Measurements from ENCODE around the gene IL23A.
"Not testable (repeated sequence)": the region's sequence is repeated elsewhere in the genome, so short reads cannot be mapped to it uniquely, and the experiment has no call there.

IL23A gene

DNA sequence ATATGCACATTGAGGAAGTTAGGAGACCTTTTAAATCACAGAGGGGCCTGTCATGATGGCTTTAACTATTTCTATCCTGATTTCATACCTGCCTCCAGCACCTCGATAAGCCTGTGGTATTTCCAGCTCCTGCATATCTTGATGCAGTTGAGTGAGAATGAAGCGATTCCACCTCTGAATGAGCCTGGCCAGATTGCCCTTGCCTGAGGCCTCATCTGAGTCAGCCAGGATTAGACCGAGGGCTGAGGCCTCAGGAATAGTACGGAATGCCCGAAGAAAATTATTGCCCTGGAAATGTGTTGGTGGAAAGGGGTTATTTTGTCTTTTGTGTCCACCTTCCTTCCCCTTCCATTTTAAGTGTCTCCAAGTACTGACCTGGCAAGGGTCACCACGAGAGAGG, 14.5 kb upstream of the IL23A start:
- H3K4me2 ChIP-seq, result no peak overlapping the region
- no peak overlapping the region for H3K4me3 ChIP-seq
- H3K36me3 ChIP-seq, result peaks cover 91% of the 10 kb centered on the region
- H3K27me3 ChIP-seq, result no peaks in the 10 kb centered on the region
- peaks cover 16% of the 10 kb centered on the region for H3K4me1 ChIP-seq
- no peak for TF ChIP-seq Cebpa-rat (IDR thresholded peaks at IDR 0.05)
- H3K9me3 ChIP-seq, result no peaks in the 10 kb centered on the region
- H4K20me1 ChIP-seq, result no peaks in the 10 kb centered on the region
- no peak overlapping the region for H3K27ac ChIP-seq
- H3K9ac ChIP-seq, result no peak overlapping the region

DNA sequence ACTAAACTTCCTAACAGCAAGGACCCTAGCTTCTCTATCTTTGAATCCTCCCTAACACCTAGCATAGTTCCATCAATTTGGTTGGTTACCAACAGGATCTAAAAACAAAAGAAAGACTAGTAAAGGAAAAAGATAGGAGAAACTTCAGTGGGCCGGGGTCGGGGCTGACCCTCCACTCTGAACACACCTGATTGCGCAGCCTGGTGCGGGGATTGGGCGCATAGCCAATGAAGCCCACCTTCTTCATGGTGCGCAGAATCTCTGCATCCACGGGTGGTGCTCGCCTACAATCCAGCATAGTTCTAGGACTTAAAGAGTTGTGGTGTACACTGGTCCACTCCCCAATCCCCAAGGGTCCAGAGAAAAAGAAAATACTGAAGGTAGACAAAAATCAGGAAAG, 12.6 kb upstream of the IL23A start:
- Histone ChIP-seq H3K27me3 (no peaks in the 10 kb centered on the region), H4K20me1 (no peaks in the 10 kb centered on the region), H3K9me3 (no peaks in the 10 kb centered on the region), H3K27ac (no peak overlapping the region; the same call in 1 of the 2 replicates), H3K4me3 (no peak overlapping the region), H3K36me3 (peaks cover 73% of the 10 kb centered on the region), H3K4me1 (peaks cover 16% of the 10 kb centered on the region), H3K9ac (no peak overlapping the region; the same call in 1 of the 2 replicates), H3K4me2 (peak overlapping the region; percentile 63)
- no peak for TF ChIP-seq Cebpa-rat (IDR thresholded peaks at IDR 0.05)

DNA sequence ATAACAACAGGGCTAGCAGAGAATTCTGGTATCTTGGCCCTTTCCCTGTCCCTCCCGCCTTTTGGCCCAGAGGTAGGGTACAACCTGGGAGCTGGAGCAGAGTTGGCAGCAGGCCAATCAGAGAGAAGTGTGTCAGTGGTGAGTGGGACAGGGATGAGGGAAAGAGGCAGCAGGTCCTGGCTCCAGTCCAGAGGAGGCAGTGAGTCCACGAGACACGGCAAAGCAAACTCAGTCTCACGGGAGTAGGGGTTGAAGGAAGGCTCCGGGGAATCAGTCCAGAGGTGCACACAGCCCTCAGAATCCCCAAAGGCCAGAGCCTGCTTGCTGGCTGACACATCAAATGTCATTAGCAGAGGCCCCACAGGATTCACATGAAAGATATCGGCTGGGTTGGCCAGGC, 12.2 kb upstream of the IL23A start:
- peak overlapping the region; percentile 63 for H3K4me2 ChIP-seq
- H3K36me3 ChIP-seq, result peaks cover 71% of the 10 kb centered on the region
- TF ChIP-seq Cebpa-rat (IDR thresholded peaks at IDR 0.05), result no peak

DNA sequence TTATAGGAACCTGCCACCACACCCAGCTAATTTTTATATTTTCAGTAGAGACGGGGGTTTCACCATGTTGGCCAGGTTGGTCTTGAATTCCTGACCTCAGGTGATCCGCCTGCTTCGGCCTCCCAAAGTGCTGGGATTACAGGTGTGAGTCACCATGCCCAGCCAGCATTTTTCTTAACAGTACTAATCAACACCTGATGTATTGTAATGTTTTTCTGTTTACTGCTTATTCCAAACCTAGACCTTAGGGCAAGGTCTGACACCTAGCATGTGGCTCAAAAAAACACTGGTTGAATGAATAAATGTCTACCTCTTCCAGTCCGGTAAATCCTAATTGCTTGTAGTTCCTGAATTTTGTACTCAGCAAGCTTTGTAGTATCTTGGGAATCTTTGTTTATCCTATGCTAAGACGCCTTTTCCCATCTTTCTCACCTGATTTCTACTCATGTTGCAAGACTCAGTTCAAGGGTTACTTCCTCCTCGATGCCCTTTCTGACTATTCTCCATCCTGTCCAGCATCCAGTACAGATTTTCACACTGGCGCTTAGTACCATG, 7.7 kb upstream of the IL23A start:
- H3K27ac ChIP-seq, result no peak overlapping the region
- no peak overlapping the region for H3K4me3 ChIP-seq
- no peaks in the 10 kb centered on the region for H3K27me3 ChIP-seq
- H3K4me1 ChIP-seq, result peaks cover 35% of the 10 kb centered on the region
- no peaks in the 10 kb centered on the region for H4K20me1 ChIP-seq
- H3K9me3 ChIP-seq, result no peaks in the 10 kb centered on the region
- H3K9ac ChIP-seq, result no peak overlapping the region
- H3K4me2 ChIP-seq, result no peak overlapping the region
- H3K36me3 ChIP-seq, result peaks cover 28% of the 10 kb centered on the region
- TF ChIP-seq Cebpa-rat (IDR thresholded peaks at IDR 0.05), result no peak

More for the DNA sequence above, 12.2 kb upstream of the IL23A start:
- no peaks in the 10 kb centered on the region for H3K27me3 ChIP-seq
- H3K9ac ChIP-seq, result peak overlapping the region; percentile 51
- no peaks in the 10 kb centered on the region for H3K9me3 ChIP-seq
- peak overlapping the region; percentile 35 for H3K27ac ChIP-seq
- no peak overlapping the region for H3K4me3 ChIP-seq
- H3K4me1 ChIP-seq, result peaks cover 16% of the 10 kb centered on the region
- H4K20me1 ChIP-seq, result no peaks in the 10 kb centered on the region

DNA sequence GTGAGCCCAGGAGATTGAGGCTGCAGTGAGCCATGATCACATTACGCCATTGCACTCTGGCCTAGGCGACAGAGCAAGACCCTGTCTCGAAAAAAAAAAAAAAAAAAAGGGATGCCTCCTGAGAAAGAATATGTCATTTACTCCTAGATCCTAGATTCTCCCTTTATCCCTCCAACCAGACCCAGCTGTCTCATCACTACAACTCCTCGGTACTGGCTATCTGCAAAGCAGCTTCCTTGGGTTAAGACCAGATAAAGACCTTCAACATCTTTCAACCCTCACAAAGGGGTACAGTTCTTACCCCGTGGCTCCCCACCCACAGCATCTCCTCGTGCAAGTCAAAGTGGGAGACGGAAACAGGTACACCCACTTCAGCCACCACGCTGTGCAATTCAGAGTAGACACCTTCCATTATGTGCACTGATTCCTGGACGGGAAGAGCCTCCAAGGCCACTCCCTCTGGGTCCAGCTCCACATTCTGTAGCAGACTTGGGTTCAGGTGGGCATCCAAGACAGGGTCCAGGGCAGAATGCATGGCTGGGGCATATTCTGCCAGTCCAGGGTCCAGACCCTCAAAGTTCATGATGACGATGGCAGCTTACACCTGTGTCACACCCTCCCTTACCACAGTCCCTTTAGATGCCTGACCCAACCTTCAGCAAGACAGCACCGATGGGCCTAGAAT, 6.0 kb upstream of the IL23A start:
- Histone ChIP-seq H4K20me1 (no peaks in the 10 kb centered on the region), H3K27me3 (no peaks in the 10 kb centered on the region), H3K4me3 (peak overlapping the region; percentile 73), H3K4me1 (peaks cover 26% of the 10 kb centered on the region), H3K9ac (peak overlapping the region; percentile 84), H3K9me3 (no peaks in the 10 kb centered on the region), H3K36me3 (peaks cover 11% of the 10 kb centered on the region; the same call in 1 of the 2 replicates), H3K4me2 (peak overlapping the region; percentile 98), H3K27ac (peak overlapping the region; percentile 90)
- no peak for TF ChIP-seq Cebpa-rat (IDR thresholded peaks at IDR 0.05)

DNA sequence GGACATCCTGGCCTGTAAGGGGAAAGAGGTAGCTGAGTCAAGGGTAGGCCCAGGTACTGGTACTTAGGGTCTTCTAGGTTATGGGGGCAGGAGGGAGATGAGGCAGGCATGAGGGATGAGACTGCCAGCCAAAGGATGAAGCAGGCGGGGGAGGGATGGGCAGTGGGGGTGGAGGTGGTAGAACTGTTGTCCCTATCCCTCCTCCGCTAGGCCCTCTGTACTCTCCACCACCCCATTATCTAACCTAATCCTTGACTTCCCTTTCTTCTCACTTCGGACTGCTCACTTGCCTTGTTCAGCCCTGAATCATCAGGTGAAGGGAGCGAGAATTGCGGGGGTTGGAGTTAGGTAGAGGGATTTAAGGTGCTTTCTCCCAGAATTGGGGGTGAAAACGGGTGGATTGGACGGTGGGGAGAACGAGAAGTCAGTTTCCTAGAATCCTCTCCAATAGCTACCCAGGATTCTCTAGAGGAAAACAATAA, 5.4 kb upstream of the IL23A start:
- H3K9me3 ChIP-seq, result no peaks in the 10 kb centered on the region
- no peak for TF ChIP-seq Cebpa-rat (IDR thresholded peaks at IDR 0.05)
- H3K27me3 ChIP-seq, result no peaks in the 10 kb centered on the region
- H3K9ac ChIP-seq, result peak overlapping the region; percentile 84
- no peaks in the 10 kb centered on the region for H4K20me1 ChIP-seq
- peak overlapping the region; percentile 73 for H3K4me3 ChIP-seq
- H3K4me1 ChIP-seq, result peaks cover 25% of the 10 kb centered on the region
- H3K27ac ChIP-seq, result peak overlapping the region; percentile 90
- H3K36me3 ChIP-seq, result peaks cover 6% of the 10 kb centered on the region; the same call in 1 of the 2 replicates
- H3K4me2 ChIP-seq, result peak overlapping the region; percentile 98

DNA sequence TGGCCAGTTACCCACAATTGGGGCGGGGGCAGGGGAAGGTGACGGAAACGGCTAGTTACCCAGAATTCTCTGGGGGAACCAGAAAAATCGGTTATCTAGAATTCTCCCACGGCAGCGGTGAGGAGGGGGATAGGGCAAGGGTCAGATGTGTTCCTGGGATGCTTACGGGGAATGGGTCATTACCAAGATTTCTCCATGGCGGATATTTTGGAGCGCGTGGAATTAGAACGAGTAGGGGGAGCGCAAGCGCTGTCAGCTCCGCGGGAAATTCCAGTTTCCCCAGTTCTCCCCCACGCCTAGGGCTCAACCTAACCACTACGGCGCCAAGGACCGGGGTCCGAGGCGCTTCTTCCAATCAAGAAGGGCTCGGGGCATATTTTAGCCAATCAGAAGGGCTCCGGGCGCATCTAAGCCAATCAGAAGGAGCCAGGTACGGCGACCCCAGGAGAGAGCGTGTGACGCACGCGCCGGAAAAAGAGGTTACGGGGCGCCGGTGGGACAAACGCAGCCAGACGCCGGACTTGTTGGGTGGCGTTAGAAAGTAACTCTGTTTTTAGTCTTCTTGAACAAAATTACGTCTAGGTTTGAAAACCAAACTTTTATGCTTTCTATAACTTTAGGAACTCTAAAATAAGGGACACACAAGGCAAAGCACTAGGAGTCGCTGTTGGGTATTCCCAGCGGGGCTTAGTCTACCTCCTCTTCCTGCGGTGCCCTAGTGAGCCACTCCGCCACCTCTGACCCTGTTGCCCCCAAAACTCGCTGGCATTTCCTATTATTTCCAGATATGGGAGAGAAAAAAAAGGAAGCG, 4.8 kb upstream of the IL23A start, which contains the start of gene PAN2:
PAN2 (minus strand) TSS at position 322 of the 811 bp plus-strand sequence. CDS start 906 bp downstream, outside the sequence.
- H3K27ac ChIP-seq, result peak within 1 kb of the TSS; percentile 90
- peak within 1 kb of the TSS; percentile 98 for H3K4me2 ChIP-seq
- H3K4me3 ChIP-seq, result peak within 1 kb of the TSS; percentile 73
- H3K27me3 ChIP-seq, result no peaks in the 10 kb centered on the region
- peaks cover 28% of the 10 kb centered on the region for H3K4me1 ChIP-seq
- no peaks in the 10 kb centered on the region for H3K9me3 ChIP-seq
- no peaks in the 10 kb centered on the region for H4K20me1 ChIP-seq
- H3K9ac ChIP-seq, result peak within 1 kb of the TSS; percentile 84
- no peaks in the 10 kb centered on the region for H3K36me3 ChIP-seq
- no peak for TF ChIP-seq Cebpa-rat (IDR thresholded peaks at IDR 0.05)

DNA sequence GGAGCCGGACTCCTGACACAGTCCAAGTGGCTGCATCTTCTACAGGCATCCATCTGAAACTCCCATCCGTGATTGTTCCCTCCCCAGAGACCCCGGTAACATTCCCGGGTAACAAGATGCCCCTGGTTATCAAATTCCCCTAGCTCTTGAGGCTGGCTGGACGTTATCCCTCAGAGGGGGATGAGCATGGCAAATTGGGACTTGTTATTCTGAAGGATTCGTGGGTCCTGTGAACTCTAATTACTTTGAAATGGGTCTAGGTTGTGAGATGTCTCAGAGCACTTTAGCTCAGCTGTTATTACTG, 4.2 kb upstream of the IL23A start:
- no peak for TF ChIP-seq Cebpa-rat (IDR thresholded peaks at IDR 0.05)
- H3K36me3 ChIP-seq, result no peaks in the 10 kb centered on the region
- H3K4me3 ChIP-seq, result peak overlapping the region; percentile 73
- peak overlapping the region; percentile 90 for H3K27ac ChIP-seq
- H3K4me2 ChIP-seq, result peak overlapping the region; percentile 98
- no peaks in the 10 kb centered on the region for H3K9me3 ChIP-seq
- peaks cover 32% of the 10 kb centered on the region for H3K4me1 ChIP-seq
- H4K20me1 ChIP-seq, result no peaks in the 10 kb centered on the region
- H3K9ac ChIP-seq, result peak overlapping the region; percentile 84
- H3K27me3 ChIP-seq, result no peaks in the 10 kb centered on the region

DNA sequence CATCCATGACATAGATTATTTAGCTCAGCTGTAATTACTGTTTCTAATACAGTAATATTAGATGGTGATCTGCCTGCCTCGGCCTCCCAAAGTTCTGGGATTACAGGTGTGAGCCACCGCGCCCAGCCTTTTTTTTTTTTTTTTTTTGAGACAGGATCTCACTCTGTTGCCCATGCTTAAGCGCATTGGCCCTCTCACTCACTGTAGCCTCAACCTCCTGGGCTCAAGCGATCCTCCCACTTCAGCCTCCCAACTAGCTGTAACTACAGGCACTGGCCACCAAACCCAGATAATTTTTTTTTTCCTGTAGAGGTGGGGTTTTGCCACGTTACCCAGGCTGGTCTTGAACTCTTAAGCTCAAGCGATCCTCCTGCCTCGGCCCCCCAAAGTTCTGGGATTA, 3.2 kb upstream of the IL23A start:
- H3K4me1 ChIP-seq, result peaks cover 32% of the 10 kb centered on the region

More for the DNA sequence above, 3.2 kb upstream of the IL23A start:
- not testable (repeated sequence) for H3K9me3 ChIP-seq, H3K27me3 ChIP-seq, H4K20me1 ChIP-seq, H3K4me3 ChIP-seq, H3K27ac ChIP-seq, H3K36me3 ChIP-seq, H3K4me2 ChIP-seq, H3K9ac ChIP-seq
